SK-N-SH treated with all-trans-retinoic acid at 6 μM for 48 hours (cell line): ENCODE data around the gene ECEL1.

ENCODE experiments used
- ATAC-seq: fragments of 200-7000 bp; cut with Tn5 transposase; 3 replicates; pipeline ENCODE4 v1.9.1; 2020; ENCODE audit warnings: mild to moderate bottlenecking, moderate library complexity
- ARNTL ChIP-seq: fragments of 450-650 bp; formaldehyde crosslinking; IDR thresholded peaks from 2 replicates; pipeline ENCODE4 v1.5.0; 2020; ENCODE audit warnings: low read depth, mild to moderate bottlenecking, moderate library complexity, borderline replicate concordance
- BACH2 ChIP-seq: fragments of 250-450 bp; sonication (Bioruptor Pico); IDR thresholded peaks from 2 replicates; pipeline ENCODE4 v1.9.0; 2021; ENCODE audit warnings: mild to moderate bottlenecking, borderline replicate concordance
- CSDC2 ChIP-seq: fragments of 250-450 bp; sonication (Bioruptor Pico); IDR thresholded peaks from 2 replicates; pipeline ENCODE4 v1.5.0; 2020; ENCODE audit warnings: mild to moderate bottlenecking, moderate library complexity
- CSRNP3 ChIP-seq: fragments of 250-450 bp; sonication (Bioruptor Pico); IDR thresholded peaks from 2 replicates; pipeline ENCODE4 v1.5.1; 2021; ENCODE audit warnings: mild to moderate bottlenecking, moderate library complexity
- ESRRG ChIP-seq: fragments of 250-450 bp; sonication (Bioruptor Pico); IDR thresholded peaks from 2 replicates; pipeline ENCODE4 v1.6.1; 2021; ENCODE audit warnings: mild to moderate bottlenecking
- GLIS3 ChIP-seq: fragments of 250-450 bp; sonication (Bioruptor Pico); IDR thresholded peaks from 2 replicates; pipeline ENCODE4 v1.5.0; 2020; ENCODE audit warnings: mild to moderate bottlenecking, moderate library complexity
- ISL1 ChIP-seq: fragments of 250-450 bp; sonication (Bioruptor Pico); IDR thresholded peaks from 2 replicates; pipeline ENCODE4 v2.1.2; 2022; ENCODE audit warnings: mild to moderate bottlenecking, moderate library complexity
- OSR1 ChIP-seq: fragments of 250-450 bp; sonication (Bioruptor Pico); IDR thresholded peaks from 2 replicates; pipeline ENCODE4 v1.8.0; 2022; ENCODE audit warnings: moderate library complexity, mild to moderate bottlenecking, inconsistent platforms
- PATZ1 ChIP-seq: fragments of 250-450 bp; sonication (Bioruptor Pico); IDR thresholded peaks from 2 replicates; pipeline ENCODE4 v1.8.0; 2020; ENCODE audit warnings: mild to moderate bottlenecking, moderate library complexity, borderline replicate concordance
- POU6F1 ChIP-seq: fragments of 250-450 bp; sonication (Bioruptor Pico); IDR thresholded peaks from 2 replicates; pipeline ENCODE4 v1.8.0; 2021; ENCODE audit warnings: low read depth, mild to moderate bottlenecking, moderate library complexity, borderline replicate concordance
- PPARA ChIP-seq: fragments of 250-450 bp; sonication (Bioruptor Pico); IDR thresholded peaks from 2 replicates; pipeline ENCODE4 v1.5.0; 2020; ENCODE audit warnings: mild to moderate bottlenecking, borderline replicate concordance
- RARB ChIP-seq: fragments of 250-450 bp; sonication (Bioruptor Pico); IDR thresholded peaks from 2 replicates; pipeline ENCODE4 v1.8.0; 2021; ENCODE audit warnings: mild to moderate bottlenecking, moderate library complexity
- SNAI2 ChIP-seq: fragments of 250-450 bp; sonication (Bioruptor Pico); IDR thresholded peaks from 2 replicates; pipeline ENCODE4 v1.5.0; 2020; ENCODE audit warnings: mild to moderate bottlenecking, moderate library complexity
- TCF4 ChIP-seq: fragments of 250-450 bp; sonication (Bioruptor Pico); IDR thresholded peaks from 2 replicates; pipeline ENCODE4 v1.8.0; 2021; ENCODE audit warnings: mild to moderate bottlenecking, moderate library complexity, borderline replicate concordance
- TOX ChIP-seq: fragments of 250-450 bp; sonication (Bioruptor Pico); IDR thresholded peaks from 2 replicates; pipeline ENCODE4 v1.8.0; 2021; ENCODE audit warnings: mild to moderate bottlenecking, moderate library complexity, borderline replicate concordance
- ZC3H10 ChIP-seq: fragments of 250-450 bp; sonication (Bioruptor Pico); IDR thresholded peaks from 2 replicates; pipeline ENCODE4 v1.5.1; 2021; ENCODE audit warnings: mild to moderate bottlenecking, moderate library complexity
- ZFP3 ChIP-seq: fragments of 250-450 bp; sonication (Bioruptor Pico); IDR thresholded peaks from 2 replicates; pipeline ENCODE4 v1.5.0; 2020; ENCODE audit warnings: mild to moderate bottlenecking, moderate library complexity
- ZFP30 ChIP-seq: fragments of 450-650 bp; formaldehyde crosslinking; IDR thresholded peaks from 2 replicates; pipeline ENCODE4 v1.5.0; 2022; ENCODE audit warnings: mild to moderate bottlenecking, moderate library complexity
- ZNF565 ChIP-seq: fragments of 450-650 bp; formaldehyde crosslinking; conservative IDR thresholded peaks from 2 replicates; pipeline ENCODE4 v1.5.0; 2020; ENCODE audit warnings: low read depth, mild to moderate bottlenecking, moderate library complexity
- ZNF8 ChIP-seq: fragments of 450-650 bp; formaldehyde crosslinking; IDR thresholded peaks from 2 replicates; pipeline ENCODE4 v1.5.0; 2020; ENCODE audit warnings: mild to moderate bottlenecking, moderate library complexity

Gene ECEL1

GRCh38 chr2:232491139-232491780, 3.6 kb upstream of the ECEL1 start:
- TF ChIP-seq ISL1 (CRISPR knock-in tag) (no peak), SNAI2 (CRISPR knock-in tag) (no peak), POU6F1 (CRISPR knock-in tag) (no peak), PPARA (CRISPR knock-in tag) (no peak), TOX (CRISPR knock-in tag) (no peak), CSRNP3 (CRISPR knock-in tag) (no peak), ZNF565 (CRISPR knock-in tag) (no peak), ZFP3 (CRISPR knock-in tag) (no peak), ZFP30 (CRISPR knock-in tag) (no peak), TCF4 (no peak), PATZ1 (no peak), ESRRG (no peak), ZC3H10 (CRISPR knock-in tag) (no peak)
- ATAC-seq: no peak

GRCh38 chr2:232490221-232491138, 2.8 kb upstream of the ECEL1 start:
- TF ChIP-seq BACH2: no peak
- TF ChIP-seq OSR1 (CRISPR knock-in tag): no peak
- no peak for TF ChIP-seq ZNF8 (CRISPR knock-in tag)
- no peak for TF ChIP-seq CSDC2 (CRISPR knock-in tag)
- TF ChIP-seq PATZ1: no peak
- TF ChIP-seq ZFP30 (CRISPR knock-in tag): no peak
- TF ChIP-seq TCF4: no peak
- TF ChIP-seq ZNF565 (CRISPR knock-in tag): no peak
- no peak for TF ChIP-seq ESRRG
- ATAC-seq: no peak

- no peak for ATAC-seq
- TF ChIP-seq ZFP30 (CRISPR knock-in tag): no peak
- no peak for TF ChIP-seq ZC3H10 (CRISPR knock-in tag)
- TF ChIP-seq OSR1 (CRISPR knock-in tag): no peak
- TF ChIP-seq ZFP3 (CRISPR knock-in tag): no peak
- TF ChIP-seq CSRNP3 (CRISPR knock-in tag): no peak
- TF ChIP-seq RARB (CRISPR knock-in tag): no peak
- TF ChIP-seq PATZ1: no peak
- TF ChIP-seq ZNF8 (CRISPR knock-in tag): no peak
- no peak for TF ChIP-seq BACH2
- TF ChIP-seq TOX (CRISPR knock-in tag): no peak
- no peak for TF ChIP-seq ISL1 (CRISPR knock-in tag)
- TF ChIP-seq GLIS3 (CRISPR knock-in tag): no peak
- TF ChIP-seq ARNTL (CRISPR knock-in tag): no peak
- TF ChIP-seq POU6F1 (CRISPR knock-in tag): no peak
Measured at GRCh38 chr2:232489516-232490220, 2.0 kb upstream of the ECEL1 start.
